IMR-90 (cell line): ENCODE data around the gene PLCB2. TPM values are rescaled to one million over a fixed set of nuclear protein-coding genes. Genes with fewer than 3 reads are reported as not detected.

ENCODE experiments used
- ATAC-seq: fragments of 200-7000 bp; cut with Tn5 transposase; 2 replicates; pipeline ENCODE4 v1.9.1; 2020; ENCODE audit warnings: low read depth, mild to moderate bottlenecking, moderate library complexity
- BruUV-seq: library from RNA; stranded (reverse); fragments of 400-500 nt; replicated peaks from 2 replicates; lab custom pipeline; 2021; lab: Mats Ljungman, UMichigan
- CTCF ChIA-PET: fragments of 300-600 bp; formaldehyde crosslinking; extraction: SDS; loops from one replicate; lab custom pipeline; 2021; ENCODE audit warnings: antibody characterized with exemption; lab: Yijun Ruan, JAX
- POLR2A ChIA-PET: fragments of 300-600 bp; sonication (Branson Sonifier 250); formaldehyde crosslinking; loops from one replicate; lab custom pipeline; 2022; ENCODE audit warnings: antibody characterized with exemption; ENCODE audit not compliant: unreplicated experiment; lab: Charles Lee
- DNase-seq: peaks from one replicate; pipeline ENCODE4 v3.0.0; 2013
- H2AFZ ChIP-seq: replicated peaks from 2 replicates; pipeline ENCODE3; 2013; ENCODE audit warnings: low read length, mild to moderate bottlenecking; ENCODE audit not compliant: poor library complexity
- H2AK5ac ChIP-seq: 2 replicates; pipeline ENCODE4 v1.6.1; 2013; ENCODE audit warnings: low read depth, low read length, inconsistent platforms
- H2AK9ac ChIP-seq: replicated peaks from 2 replicates; pipeline ENCODE3; 2013; ENCODE audit warnings: mild to moderate bottlenecking, low read depth, low read length, moderate library complexity; ENCODE audit not compliant: poor library complexity
- H2BK120ac ChIP-seq: 2 replicates; pipeline ENCODE4 v1.6.1; 2013; ENCODE audit warnings: low read depth, low read length, inconsistent platforms
- H2BK15ac ChIP-seq: 3 replicates; pipeline ENCODE4 v1.6.1; 2013; ENCODE audit warnings: low read depth, low read length, inconsistent platforms
- H2BK20ac ChIP-seq: 2 replicates; pipeline ENCODE4 v1.6.1; 2013; ENCODE audit warnings: low read depth, mild to moderate bottlenecking, inconsistent platforms, low read length, moderate library complexity
- H2BK5ac ChIP-seq: 2 replicates; pipeline ENCODE4 v1.6.1; 2013; ENCODE audit warnings: mild to moderate bottlenecking, low read depth, low read length, inconsistent platforms; ENCODE audit not compliant: poor library complexity, severe bottlenecking
- H3K14ac ChIP-seq: replicated peaks from 2 replicates; pipeline ENCODE4 v1.6.1; 2013; ENCODE audit warnings: low read depth, low read length, inconsistent platforms
- H3K18ac ChIP-seq: 2 replicates; pipeline ENCODE4 v1.6.1; 2013; ENCODE audit warnings: low read depth, low read length, control low read depth
- H3K23ac ChIP-seq: 2 replicates; pipeline ENCODE4 v1.6.1; 2013; ENCODE audit warnings: low read depth, low read length, inconsistent platforms
- H3K27ac ChIP-seq: 2 replicates; pipeline ENCODE4 v1.5.1; 2013; ENCODE audit warnings: mild to moderate bottlenecking, control low read depth, low read length; ENCODE audit not compliant: insufficient read depth
- H3K27me3 ChIP-seq: 2 replicates; pipeline ENCODE4 v1.6.1; 2013; ENCODE audit warnings: low read length; ENCODE audit not compliant: control insufficient read depth, insufficient read depth
- H3K36me3 ChIP-seq: 2 replicates; pipeline ENCODE4 v1.6.1; 2013; ENCODE audit warnings: low read length, mixed read lengths; ENCODE audit not compliant: control insufficient read depth, insufficient read depth
- H3K4ac ChIP-seq: 2 replicates; pipeline ENCODE4 v1.6.1; 2013; ENCODE audit warnings: low read depth, low read length, inconsistent platforms
- H3K4me1 ChIP-seq: 2 replicates; pipeline ENCODE4 v1.6.1; 2013; ENCODE audit warnings: low read length, mixed read lengths; ENCODE audit not compliant: control insufficient read depth, insufficient read depth
- H3K4me2 ChIP-seq: 2 replicates; pipeline ENCODE4 v1.6.1; 2013; ENCODE audit warnings: low read depth, mild to moderate bottlenecking, control low read depth, low read length, moderate library complexity
- H3K4me3 ChIP-seq: 2 replicates; pipeline ENCODE4 v1.5.1; 2013; ENCODE audit warnings: low read depth, mild to moderate bottlenecking, control low read depth, low read length, moderate library complexity; ENCODE audit not compliant: insufficient read depth
- H3K56ac ChIP-seq: 2 replicates; pipeline ENCODE4 v1.6.1; 2013; ENCODE audit warnings: low read length, inconsistent platforms; ENCODE audit not compliant: insufficient read depth; ENCODE audit errors: extremely low read depth
- H3K79me1 ChIP-seq, 2 experiments: 2 replicates each; pipeline ENCODE4 v1.6.1; 2013; ENCODE audit warnings: low read length in 2 of 2, inconsistent platforms in 1 of 2, low read depth in 1 of 2
- H3K9ac ChIP-seq: 2 replicates; pipeline ENCODE4 v1.6.1; 2013; ENCODE audit warnings: low read depth, low read length, control low read depth
- H3K9me1 ChIP-seq: 2 replicates; pipeline ENCODE4 v1.6.1; 2013; ENCODE audit warnings: low read length, inconsistent platforms; ENCODE audit not compliant: insufficient read depth
- H3K9me3 ChIP-seq: 2 replicates; pipeline ENCODE4 v1.6.1; 2013; ENCODE audit warnings: low read length; ENCODE audit not compliant: control insufficient read depth, insufficient read depth
- H4K20me1 ChIP-seq: 2 replicates; pipeline ENCODE4 v1.6.1; 2013; ENCODE audit warnings: low read length, inconsistent platforms; ENCODE audit not compliant: insufficient read depth
- H4K5ac ChIP-seq: 2 replicates; pipeline ENCODE4 v1.6.1; 2013; ENCODE audit warnings: mild to moderate bottlenecking, low read depth, low read length, control low read depth
- H4K8ac ChIP-seq, 2 experiments: 2 replicates each; pipeline ENCODE4 v1.6.1; 2013; ENCODE audit warnings: low read depth in 2 of 2, low read length in 2 of 2, control low read depth in 1 of 2, inconsistent platforms in 1 of 2
- H4K91ac ChIP-seq: 2 replicates; pipeline ENCODE4 v1.6.1; 2013; ENCODE audit warnings: low read depth, low read length, inconsistent platforms; ENCODE audit not compliant: insufficient read depth
- BHLHE40 ChIP-seq: fragments of 150-350 bp; IDR thresholded peaks from 2 replicates; pipeline ENCODE4 v1.6.1; 2016; ENCODE audit warnings: mild to moderate bottlenecking, low read depth, low read length
- CEBPB ChIP-seq: IDR thresholded peaks from 2 replicates; pipeline ENCODE4 v1.6.1; 2012; ENCODE audit warnings: low read depth, low read length, improper control_type of control experiment
- CHD1 ChIP-seq: IDR thresholded peaks from 2 replicates; pipeline ENCODE4 v1.6.1; 2012; ENCODE audit warnings: low read depth, low read length, improper control_type of control experiment
- FOS ChIP-seq: fragments of 150-350 bp; IDR thresholded peaks from 2 replicates; pipeline ENCODE4 v1.6.1; 2016; ENCODE audit warnings: low read depth, low read length
- MAFK ChIP-seq: IDR thresholded peaks from 2 replicates; pipeline ENCODE4 v1.6.1; 2012; ENCODE audit warnings: low read depth, low read length, improper control_type of control experiment
- MAZ ChIP-seq: IDR thresholded peaks from 2 replicates; pipeline ENCODE4 v1.6.1; 2012; ENCODE audit warnings: low read depth, mild to moderate bottlenecking, low read length, improper control_type of control experiment, moderate library complexity, borderline replicate concordance
- MXI1 ChIP-seq: IDR thresholded peaks from 2 replicates; pipeline ENCODE4 v1.6.1; 2012; ENCODE audit warnings: low read depth, mild to moderate bottlenecking, low read length, moderate library complexity, borderline replicate concordance
- NFE2L2 ChIP-seq: fragments of 150-350 bp; IDR thresholded peaks from 2 replicates; pipeline ENCODE4 v1.6.1; 2016; ENCODE audit warnings: low read depth, mild to moderate bottlenecking, low read length
- POLR2A ChIP-seq: IDR thresholded peaks from 2 replicates; pipeline ENCODE4 v1.6.1; 2012; ENCODE audit warnings: mild to moderate bottlenecking, low read depth, low read length
- RAD21 ChIP-seq: IDR thresholded peaks from 2 replicates; pipeline ENCODE4 v1.6.1; 2012; ENCODE audit warnings: low read length, improper control_type of control experiment
- RCOR1 ChIP-seq: IDR thresholded peaks from 2 replicates; pipeline ENCODE4 v1.6.1; 2012; ENCODE audit warnings: mild to moderate bottlenecking, low read length, improper control_type of control experiment; ENCODE audit not compliant: insufficient replicate concordance
- RFX5 ChIP-seq: IDR thresholded peaks from 2 replicates; pipeline ENCODE4 v1.8.0; 2012; ENCODE audit warnings: low read depth, mild to moderate bottlenecking, low read length, moderate library complexity
- SMC3 ChIP-seq: fragments of 150-350 bp; IDR thresholded peaks from 2 replicates; pipeline ENCODE4 v1.6.1; 2016; ENCODE audit warnings: low read depth, mild to moderate bottlenecking, antibody characterized with exemption, low read length, moderate library complexity
- WGBS, 2 experiments: methylation state at CpG; one replicate each; pipeline versions ENCODE4 v1.1.5 to v1.1.7; 2013; ENCODE audit warnings: missing lambda C conversion rate in 2 of 2; ENCODE audit not compliant: insufficient read length in 1 of 2; ENCODE audit errors: extremely low coverage in 2 of 2; 5-methylcytosine and 5-hydroxymethylcytosine counted together
- dilution Hi-C: fragments of 300-500 bp; cut with HindIII; formaldehyde crosslinking; loops from one replicate; pipeline ENCODE4 v1.14.3; 2018; ENCODE audit warnings: low sequenced_read_pairs; ENCODE audit not compliant: unreplicated experiment
- in situ Hi-C: fragments of 300-500 bp; cut with MboI; formaldehyde crosslinking; loops from 3 replicates; pipeline ENCODE4 v1.14.3; 2019; ENCODE audit warnings: low sequenced_read_pairs, inconsistent platforms, mixed read lengths
- intact Hi-C: fragments of 100-400 bp; cut with micrococcal nuclease; formaldehyde crosslinking; loops from 2 replicates; pipeline ENCODE4 v1.10.0; 2022
- polyA plus RNA-seq, 3 experiments: library from polyadenylated mRNA; depleted of rRNA; stranded (reverse); fragments of >200 nt; gene quantifications; 2 replicates each; pipeline ENCODE4 v1.2.3, GENCODE V29; 2012; ENCODE audit warnings: low replicate concordance in 1 of 3
- total RNA-seq: library from RNA; depleted of rRNA; stranded (reverse); fragments of >200 nt; gene quantifications from 2 replicates; pipeline ENCODE4 v1.2.3, GENCODE V29; 2012
- TF ChIP-seq, protein P1 (sequence below): fragments of 150-350 bp; IDR thresholded peaks from 2 replicates; pipeline ENCODE4 v1.6.1; 2017; ENCODE audit warnings: mild to moderate bottlenecking, antibody characterized with exemption, low read length, low read depth
- TF ChIP-seq, protein P2 (sequence below): fragments of 150-350 bp; IDR thresholded peaks from 2 replicates; pipeline ENCODE4 v1.6.1; 2016; ENCODE audit warnings: low read depth, mild to moderate bottlenecking, low read length, moderate library complexity, borderline replicate concordance

Gene PLCB2
- total and polyA plus RNA-seq, 2 of the 4 experiments (the other 2 are of a cell fraction), result 0.18 to 1.4 TPM

DNA sequence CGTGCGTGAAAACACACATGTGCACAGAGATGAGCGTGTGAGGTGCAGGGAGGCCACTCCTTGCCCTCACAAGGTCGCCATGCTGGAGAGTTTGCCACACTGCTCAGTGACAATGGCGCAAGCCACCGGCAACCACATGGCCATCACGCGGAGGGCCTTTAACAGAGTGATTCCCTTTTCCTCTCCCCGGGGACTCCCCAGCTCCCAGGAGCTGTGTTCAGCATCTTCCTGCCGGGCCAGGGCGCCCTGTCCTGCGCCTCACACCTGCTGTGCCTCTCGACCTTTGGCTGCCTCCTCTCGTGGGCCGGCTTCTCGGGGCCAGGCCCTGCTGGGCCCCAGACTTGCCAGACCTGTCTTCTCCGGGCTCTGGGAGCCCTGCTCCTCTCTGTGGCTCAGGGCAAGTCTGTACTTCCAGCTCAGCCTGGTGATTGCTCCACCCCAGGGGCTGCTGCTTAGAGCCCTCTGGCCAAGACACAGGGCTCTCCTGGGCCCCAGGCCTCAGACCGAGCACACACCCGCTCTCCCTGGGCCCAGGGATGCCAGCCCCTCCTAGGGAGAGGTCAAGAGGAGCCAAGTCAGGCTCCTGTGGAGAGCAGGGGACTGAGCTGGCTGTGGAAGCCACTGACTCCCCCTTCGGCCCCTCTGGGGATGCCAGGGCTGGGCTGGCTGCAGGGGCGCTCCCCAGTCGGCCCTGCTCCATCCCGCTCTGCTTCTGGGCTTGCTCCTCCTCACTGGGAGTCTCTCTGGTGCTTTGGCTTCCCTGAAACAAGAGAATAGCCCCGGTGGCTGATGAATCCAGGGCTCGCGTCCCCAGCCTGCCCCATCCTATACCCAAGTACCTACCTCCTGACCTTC is 27.4 kb upstream of the PLCB2 start:
- peaks cover 35% of the 10 kb centered on the region for H3K4me1 ChIP-seq
- peak overlapping the region; percentile 60 for H3K27ac ChIP-seq
- H2BK5ac ChIP-seq, result peak overlapping the region; percentile 87
- H2BK120ac ChIP-seq, result no peak overlapping the region
- dilution Hi-C loops, result no loop called here
- no peaks in the 10 kb centered on the region for H3K27me3 ChIP-seq
- H3K9ac ChIP-seq, result no peak overlapping the region
- DNase-seq (no peak), ATAC-seq (no peak)
- peak overlapping the region; percentile 67 for H3K4ac ChIP-seq
- BruUV-seq, result no TSS peak
- H3K14ac ChIP-seq, result 0 out of 2 replicates have a peak overlapping the region, but pooled peaks have one; percentile 60
- no peak overlapping the region for H2AFZ ChIP-seq
- H3K9me3 ChIP-seq, result no peaks in the 10 kb centered on the region
- H4K8ac ChIP-seq, result peak overlapping the region in 1 of 2 experiments; percentile 31; a peak in 1 of 4 replicates
- peaks cover 23 to 80% of the 10 kb centered on the region in 2 experiments; a peak in 3 of 4 replicates for H3K79me1 ChIP-seq
- peaks cover 3% of the 10 kb centered on the region; the same call in 1 of the 2 replicates for H4K20me1 ChIP-seq
- 84% methylated on average over 8 of the region's 26 CpGs; no CpG with 5 or more reads in 1 of the 2 experiments for WGBS, 2 experiments
- no peak overlapping the region for H2BK20ac ChIP-seq
- in situ Hi-C loops, result no loop called here
- H4K5ac ChIP-seq, result no peak overlapping the region
- ChIA-PET POLR2A (interaction anchor here (1.3 kb wide), 1 partner anchor 8 kb away, joined by 3 read pairs; no protein-coding TSS in a partner anchor), CTCF (no interaction called here)
- H2BK15ac ChIP-seq, result no peak overlapping the region
- intact Hi-C loops, result no loop called here
- no peak overlapping the region for H3K4me2 ChIP-seq
- peaks cover 19% of the 10 kb centered on the region for H3K36me3 ChIP-seq
- no peak overlapping the region for H3K4me3 ChIP-seq
- H2AK5ac ChIP-seq, result peak overlapping the region; percentile 87
- H3K56ac ChIP-seq, result no peak overlapping the region
- no peak overlapping the region for H4K91ac ChIP-seq
- no peak overlapping the region for H2AK9ac ChIP-seq
- no peak overlapping the region for H3K18ac ChIP-seq
- H3K9me1 ChIP-seq, result peaks cover 28% of the 10 kb centered on the region
- peak overlapping the region; percentile 77; the same call in 1 of the 2 replicates for H3K23ac ChIP-seq
- TF ChIP-seq BHLHE40 (no peak), RCOR1 (no peak), CHD1 (no peak), CEBPB (no peak), SMC3 (no peak), MAZ (no peak), NFE2L2 (no peak), RFX5 (no peak), FOS (no peak), MAFK (no peak), POLR2A (no peak), RAD21 (no peak), MXI1 (no peak)
- TF ChIP-seq, protein P1, sequence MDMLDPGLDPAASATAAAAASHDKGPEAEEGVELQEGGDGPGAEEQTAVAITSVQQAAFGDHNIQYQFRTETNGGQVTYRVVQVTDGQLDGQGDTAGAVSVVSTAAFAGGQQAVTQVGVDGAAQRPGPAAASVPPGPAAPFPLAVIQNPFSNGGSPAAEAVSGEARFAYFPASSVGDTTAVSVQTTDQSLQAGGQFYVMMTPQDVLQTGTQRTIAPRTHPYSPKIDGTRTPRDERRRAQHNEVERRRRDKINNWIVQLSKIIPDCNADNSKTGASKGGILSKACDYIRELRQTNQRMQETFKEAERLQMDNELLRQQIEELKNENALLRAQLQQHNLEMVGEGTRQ, result no peak
- TF ChIP-seq, protein P2, sequence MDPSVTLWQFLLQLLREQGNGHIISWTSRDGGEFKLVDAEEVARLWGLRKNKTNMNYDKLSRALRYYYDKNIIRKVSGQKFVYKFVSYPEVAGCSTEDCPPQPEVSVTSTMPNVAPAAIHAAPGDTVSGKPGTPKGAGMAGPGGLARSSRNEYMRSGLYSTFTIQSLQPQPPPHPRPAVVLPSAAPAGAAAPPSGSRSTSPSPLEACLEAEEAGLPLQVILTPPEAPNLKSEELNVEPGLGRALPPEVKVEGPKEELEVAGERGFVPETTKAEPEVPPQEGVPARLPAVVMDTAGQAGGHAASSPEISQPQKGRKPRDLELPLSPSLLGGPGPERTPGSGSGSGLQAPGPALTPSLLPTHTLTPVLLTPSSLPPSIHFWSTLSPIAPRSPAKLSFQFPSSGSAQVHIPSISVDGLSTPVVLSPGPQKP, result no peak
